ENCODE measurements around the gene FBXL5. TPM values are rescaled to one million over a fixed set of nuclear protein-coding genes. Genes with fewer than 3 reads are reported as not detected.

FBXL5 gene
- total RNA-seq, 4 donors from 2014 or later, result 58.7 to 104 (median 99.4) TPM

DNA sequence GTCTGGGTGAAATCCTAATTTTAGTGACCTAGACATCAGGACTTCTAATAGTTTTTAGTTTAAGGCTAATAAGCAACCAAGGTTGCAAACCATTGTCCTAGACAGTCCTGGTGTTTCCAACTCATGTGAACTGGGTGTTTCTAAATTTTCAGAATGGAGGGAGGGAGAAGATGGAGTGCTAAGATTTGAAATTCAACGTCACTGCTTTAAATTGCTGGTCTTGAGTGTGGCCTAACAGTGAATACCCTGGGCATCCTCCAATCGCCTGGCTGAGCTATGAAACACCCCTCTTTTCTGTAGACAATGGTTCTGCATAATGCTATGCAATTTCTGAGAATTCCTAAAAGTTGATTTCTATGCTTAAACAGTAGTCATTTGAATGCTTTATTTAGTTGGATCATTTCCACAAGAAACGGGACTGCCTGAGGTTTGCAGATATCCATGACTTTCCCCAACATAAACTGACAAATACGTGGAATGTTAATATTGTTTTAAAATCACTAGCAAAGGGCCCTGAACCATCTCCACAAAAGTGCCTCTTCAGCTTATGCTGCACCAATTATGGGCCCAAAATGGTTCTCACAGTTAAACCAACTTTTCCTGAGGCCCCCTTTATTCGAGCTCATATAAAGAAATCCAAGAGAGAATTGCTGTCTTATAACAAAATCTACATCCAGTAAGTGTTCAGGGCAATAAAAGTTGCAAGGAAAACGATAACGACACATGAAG, 1.1 kb downstream of the FBXL5 start:
- peaks cover 4 to 40% (median 13%) of the 10 kb centered on the region in 4 donors for H3K4me1 ChIP-seq
- DNase-seq, result no peak
- H3K27me3 ChIP-seq, result no peaks in the 10 kb centered on the region
- no peaks in the 10 kb centered on the region for H3K36me3 ChIP-seq
- TF ChIP-seq POLR2A (IDR thresholded peaks at IDR 0.05), result no peak
- TF ChIP-seq, protein P1, sequence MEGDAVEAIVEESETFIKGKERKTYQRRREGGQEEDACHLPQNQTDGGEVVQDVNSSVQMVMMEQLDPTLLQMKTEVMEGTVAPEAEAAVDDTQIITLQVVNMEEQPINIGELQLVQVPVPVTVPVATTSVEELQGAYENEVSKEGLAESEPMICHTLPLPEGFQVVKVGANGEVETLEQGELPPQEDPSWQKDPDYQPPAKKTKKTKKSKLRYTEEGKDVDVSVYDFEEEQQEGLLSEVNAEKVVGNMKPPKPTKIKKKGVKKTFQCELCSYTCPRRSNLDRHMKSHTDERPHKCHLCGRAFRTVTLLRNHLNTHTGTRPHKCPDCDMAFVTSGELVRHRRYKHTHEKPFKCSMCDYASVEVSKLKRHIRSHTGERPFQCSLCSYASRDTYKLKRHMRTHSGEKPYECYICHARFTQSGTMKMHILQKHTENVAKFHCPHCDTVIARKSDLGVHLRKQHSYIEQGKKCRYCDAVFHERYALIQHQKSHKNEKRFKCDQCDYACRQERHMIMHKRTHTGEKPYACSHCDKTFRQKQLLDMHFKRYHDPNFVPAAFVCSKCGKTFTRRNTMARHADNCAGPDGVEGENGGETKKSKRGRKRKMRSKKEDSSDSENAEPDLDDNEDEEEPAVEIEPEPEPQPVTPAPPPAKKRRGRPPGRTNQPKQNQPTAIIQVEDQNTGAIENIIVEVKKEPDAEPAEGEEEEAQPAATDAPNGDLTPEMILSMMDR (IDR thresholded peaks at IDR 0.05), result no peak
- H3K27ac ChIP-seq, result peak overlapping the region; percentile 91 to 99 (median 97)
- no peaks in the 10 kb centered on the region for H3K9me3 ChIP-seq
- H3K4me3 ChIP-seq, result peak overlapping the region; percentile 80 to 97 (median 91)

DNA sequence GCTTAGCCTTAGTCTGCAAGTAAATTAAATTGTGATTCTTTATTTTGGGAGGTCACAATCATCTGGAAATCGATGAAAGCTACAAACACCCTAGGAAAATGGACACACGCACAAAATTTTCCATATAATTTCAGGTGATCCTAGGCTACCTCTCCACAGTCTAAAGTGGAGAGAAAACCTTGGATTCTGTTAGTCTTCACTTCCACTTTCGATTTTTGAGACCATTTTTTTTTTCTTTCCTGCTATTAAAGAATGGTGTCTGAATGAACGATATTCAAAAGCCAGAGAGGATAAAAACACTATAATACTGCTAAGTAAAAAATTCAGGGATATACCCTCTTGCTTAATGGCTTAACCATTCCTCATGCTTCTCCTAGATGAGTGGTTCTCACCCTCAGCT, 1.7 kb downstream of the FBXL5 start:
- no peak for DNase-seq
- Histone ChIP-seq H3K4me3 (peak overlapping the region in 2 of 4 donors; percentile 93 to 97), H3K4me1 (peaks cover 4 to 40% (median 13%) of the 10 kb centered on the region in 4 donors)

DNA sequence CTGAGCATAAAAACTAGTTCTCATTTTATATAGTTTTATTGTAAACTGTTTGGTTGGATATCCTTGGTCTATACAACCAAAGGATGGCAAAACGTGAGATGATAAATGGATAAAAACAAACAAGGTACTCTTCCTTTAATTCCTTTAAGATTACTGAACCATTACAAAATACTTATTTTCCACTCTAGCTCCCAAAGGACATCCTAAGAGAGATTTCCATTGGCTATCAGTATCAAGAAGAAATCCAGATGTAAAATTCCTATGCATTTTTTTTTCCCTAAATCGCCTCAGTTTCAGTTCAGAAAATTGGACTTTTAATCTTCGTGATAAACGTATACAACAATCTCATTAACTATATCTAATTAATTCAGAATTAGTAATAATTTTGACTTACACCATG, 2.3 kb downstream of the FBXL5 start:
- H3K4me1 ChIP-seq, result peaks cover 4 to 40% (median 13%) of the 10 kb centered on the region in 4 donors
- DNase-seq, result no peak
- no peaks in the 10 kb centered on the region for H3K9me3 ChIP-seq
- H3K27ac ChIP-seq, result peak overlapping the region in 3 of 4 donors; percentile 95 to 99 (median 99)
- H3K27me3 ChIP-seq, result no peaks in the 10 kb centered on the region
- TF ChIP-seq POLR2A (IDR thresholded peaks at IDR 0.05), result no peak
- TF ChIP-seq, protein P1 (IDR thresholded peaks at IDR 0.05), result no peak
- H3K4me3 ChIP-seq, result peak overlapping the region in 2 of 4 donors; percentile 93 to 97
- H3K36me3 ChIP-seq, result no peaks in the 10 kb centered on the region

More for the DNA sequence above, 1.7 kb downstream of the FBXL5 start:
- Histone ChIP-seq H3K27ac (peak overlapping the region; percentile 91 to 99 (median 97)), H3K27me3 (no peaks in the 10 kb centered on the region), H3K9me3 (no peaks in the 10 kb centered on the region), H3K36me3 (no peaks in the 10 kb centered on the region)
- TF ChIP-seq, protein P1 (IDR thresholded peaks at IDR 0.05), result no peak
- TF ChIP-seq POLR2A (IDR thresholded peaks at IDR 0.05), result no peak

DNA sequence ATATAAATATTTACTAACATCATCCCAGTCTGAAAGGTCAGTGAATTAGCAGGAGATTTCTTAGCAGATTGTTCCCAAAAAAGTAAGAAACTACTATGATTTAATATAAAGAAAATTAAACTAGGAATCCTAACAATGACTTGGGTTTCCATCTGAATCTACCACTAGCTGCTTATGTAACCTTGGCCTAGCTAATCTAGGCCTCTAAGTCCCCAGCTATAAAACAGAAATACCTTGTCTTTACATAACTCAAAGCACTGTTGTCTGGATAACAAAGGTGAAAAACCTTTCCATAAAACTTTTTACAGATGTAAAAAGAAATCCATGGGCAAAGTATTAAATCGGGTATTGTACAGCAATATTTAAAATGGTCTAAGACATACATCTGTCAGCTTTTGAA, 3.0 kb downstream of the FBXL5 start:
- Histone ChIP-seq H3K27me3 (no peaks in the 10 kb centered on the region), H3K4me1 (peaks cover 4 to 40% (median 13%) of the 10 kb centered on the region in 4 donors), H3K27ac (peak overlapping the region in 2 of 4 donors; percentile 3 to 95), H3K36me3 (no peaks in the 10 kb centered on the region), H3K9me3 (no peaks in the 10 kb centered on the region), H3K4me3 (peak overlapping the region in 1 of 4 donors; percentile 93)
- no peak for TF ChIP-seq POLR2A (IDR thresholded peaks at IDR 0.05)
- TF ChIP-seq, protein P1 (IDR thresholded peaks at IDR 0.05), result no peak
- DNase-seq, result no peak

DNA sequence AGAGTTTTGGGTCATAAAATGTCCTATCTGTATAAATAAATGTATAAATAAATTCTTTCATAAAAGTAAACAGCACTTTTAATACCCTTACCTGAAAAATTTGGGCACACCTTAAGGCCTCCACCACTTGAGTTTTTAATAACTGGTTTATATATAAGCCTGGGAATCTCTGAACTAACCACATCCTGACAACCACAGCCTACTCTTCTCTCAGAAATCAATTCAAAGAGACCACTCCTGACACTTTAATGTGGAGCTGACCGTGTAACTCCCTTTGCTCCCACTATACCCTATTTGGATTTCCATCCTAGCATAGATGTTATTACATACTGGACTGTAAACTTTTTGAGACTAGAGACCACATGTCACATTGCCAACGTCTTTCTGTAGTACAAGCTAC, 3.5 kb downstream of the FBXL5 start:
- no peaks in the 10 kb centered on the region for H3K27me3 ChIP-seq
- no peaks in the 10 kb centered on the region for H3K9me3 ChIP-seq
- peak overlapping the region in 1 of 4 donors; percentile 95 for H3K27ac ChIP-seq
- no peak for DNase-seq
- H3K4me1 ChIP-seq, result peaks cover 4 to 42% (median 13%) of the 10 kb centered on the region in 4 donors
- H3K4me3 ChIP-seq, result no peak overlapping the region
- TF ChIP-seq, protein P1 (IDR thresholded peaks at IDR 0.05), result no peak
- no peak for TF ChIP-seq POLR2A (IDR thresholded peaks at IDR 0.05)
- H3K36me3 ChIP-seq, result no peaks in the 10 kb centered on the region

Data from Peyer's patch (tissue), 4 donors.